Measurements from ENCODE around the gene RUFY1. TPM values are rescaled to one million over a fixed set of nuclear protein-coding genes. Genes with fewer than 3 reads are reported as not detected.
A peak's percentile ranks its signal among the peaks of the same experiment; 100 is the strongest.

The RUFY1 gene
- total and polyA plus RNA-seq, 9 of the 15 experiments (the other 6 are each of a cell fraction or from before 2014, with no cell fraction given), result 5.0 to 41.7 (median 29.6) TPM

DNA sequence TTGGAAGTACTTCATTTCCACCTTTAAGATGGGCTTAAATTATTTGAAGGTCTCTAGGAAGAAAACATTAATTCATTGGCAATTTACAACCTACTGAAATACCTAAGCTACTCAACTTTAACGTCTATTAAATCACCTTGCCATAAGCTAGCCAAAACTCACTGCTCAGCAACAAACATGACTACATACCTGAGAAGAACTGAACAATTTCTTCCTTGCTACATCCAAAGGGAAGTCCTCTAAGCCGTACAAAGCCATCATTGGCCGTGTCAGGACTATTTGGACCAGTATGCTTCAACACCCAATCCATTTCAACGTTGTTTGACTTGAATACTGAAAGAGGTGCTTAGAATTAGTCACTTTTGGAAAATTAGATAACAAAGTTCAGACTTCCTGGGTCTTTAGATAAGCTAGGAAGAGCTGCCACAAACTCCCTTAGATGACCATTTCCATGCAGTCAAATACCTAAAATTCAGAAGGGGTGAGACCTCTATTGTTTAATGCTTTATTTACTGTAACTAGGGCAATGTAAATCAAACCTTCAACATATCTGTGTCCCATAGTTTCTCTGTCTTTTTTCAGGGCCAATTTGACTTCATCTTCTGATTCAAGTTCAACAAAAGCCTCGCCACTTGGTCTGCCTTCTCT lies 70.5 kb downstream of the RUFY1 start (continued):
- TF ChIP-seq, protein P1, sequence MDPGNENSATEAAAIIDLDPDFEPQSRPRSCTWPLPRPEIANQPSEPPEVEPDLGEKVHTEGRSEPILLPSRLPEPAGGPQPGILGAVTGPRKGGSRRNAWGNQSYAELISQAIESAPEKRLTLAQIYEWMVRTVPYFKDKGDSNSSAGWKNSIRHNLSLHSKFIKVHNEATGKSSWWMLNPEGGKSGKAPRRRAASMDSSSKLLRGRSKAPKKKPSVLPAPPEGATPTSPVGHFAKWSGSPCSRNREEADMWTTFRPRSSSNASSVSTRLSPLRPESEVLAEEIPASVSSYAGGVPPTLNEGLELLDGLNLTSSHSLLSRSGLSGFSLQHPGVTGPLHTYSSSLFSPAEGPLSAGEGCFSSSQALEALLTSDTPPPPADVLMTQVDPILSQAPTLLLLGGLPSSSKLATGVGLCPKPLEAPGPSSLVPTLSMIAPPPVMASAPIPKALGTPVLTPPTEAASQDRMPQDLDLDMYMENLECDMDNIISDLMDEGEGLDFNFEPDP (CRISPR knock-in tag; IDR thresholded peaks at IDR 0.05), result no peak
- peak; percentile 68 for TF ChIP-seq TEAD4 (IDR thresholded peaks at IDR 0.05; ENCODE audit: low read length)
- no peak for TF ChIP-seq TEAD4 (CRISPR knock-in tag; IDR thresholded peaks at IDR 0.05; ENCODE audit: borderline replicate concordance)
- TF ChIP-seq BRF1 (IDR thresholded peaks at IDR 0.05; ENCODE audit: borderline replicate concordance, extremely low read depth, insufficient read length), result no peak
- no peak for TF ChIP-seq TCFL5 (CRISPR knock-in tag; conservative IDR thresholded peaks at IDR 0.05)
- no peak for TF ChIP-seq ZNF197 (CRISPR knock-in tag; IDR thresholded peaks at IDR 0.05; ENCODE audit: low read depth)
- no peak for TF ChIP-seq POLR2AphosphoS5 (IDR thresholded peaks at IDR 0.05; ENCODE audit: control insufficient read depth, insufficient read depth, low read depth, low read length)
- TF ChIP-seq, protein P2, sequence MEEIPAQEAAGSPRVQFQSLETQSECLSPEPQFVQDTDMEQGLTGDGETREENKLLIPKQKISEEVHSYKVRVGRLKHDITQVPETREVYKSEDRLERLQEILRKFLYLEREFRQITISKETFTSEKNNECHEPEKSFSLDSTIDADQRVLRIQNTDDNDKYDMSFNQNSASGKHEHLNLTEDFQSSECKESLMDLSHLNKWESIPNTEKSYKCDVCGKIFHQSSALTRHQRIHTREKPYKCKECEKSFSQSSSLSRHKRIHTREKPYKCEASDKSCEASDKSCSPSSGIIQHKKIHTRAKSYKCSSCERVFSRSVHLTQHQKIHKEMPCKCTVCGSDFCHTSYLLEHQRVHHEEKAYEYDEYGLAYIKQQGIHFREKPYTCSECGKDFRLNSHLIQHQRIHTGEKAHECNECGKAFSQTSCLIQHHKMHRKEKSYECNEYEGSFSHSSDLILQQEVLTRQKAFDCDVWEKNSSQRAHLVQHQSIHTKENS (CRISPR knock-in tag; IDR thresholded peaks at IDR 0.05), result no peak
- TF ChIP-seq ZNF239 (CRISPR knock-in tag; IDR thresholded peaks at IDR 0.05), result no peak
- no peak for TF ChIP-seq JUNB (CRISPR knock-in tag; conservative IDR thresholded peaks at IDR 0.05)
- no peak for TF ChIP-seq ZNF57 (CRISPR knock-in tag; IDR thresholded peaks at IDR 0.05)
- no peak for TF ChIP-seq BHLHE40 (IDR thresholded peaks at IDR 0.05; ENCODE audit: low read length)
- TF ChIP-seq, protein P3, sequence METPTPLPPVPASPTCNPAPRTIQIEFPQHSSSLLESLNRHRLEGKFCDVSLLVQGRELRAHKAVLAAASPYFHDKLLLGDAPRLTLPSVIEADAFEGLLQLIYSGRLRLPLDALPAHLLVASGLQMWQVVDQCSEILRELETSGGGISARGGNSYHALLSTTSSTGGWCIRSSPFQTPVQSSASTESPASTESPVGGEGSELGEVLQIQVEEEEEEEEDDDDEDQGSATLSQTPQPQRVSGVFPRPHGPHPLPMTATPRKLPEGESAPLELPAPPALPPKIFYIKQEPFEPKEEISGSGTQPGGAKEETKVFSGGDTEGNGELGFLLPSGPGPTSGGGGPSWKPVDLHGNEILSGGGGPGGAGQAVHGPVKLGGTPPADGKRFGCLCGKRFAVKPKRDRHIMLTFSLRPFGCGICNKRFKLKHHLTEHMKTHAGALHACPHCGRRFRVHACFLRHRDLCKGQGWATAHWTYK (CRISPR knock-in tag; IDR thresholded peaks at IDR 0.05), result no peak
- no peak for TF ChIP-seq MYC (IDR thresholded peaks at IDR 0.05; ENCODE audit: low read depth, low read length)
- TF ChIP-seq MYC (CRISPR knock-in tag; IDR thresholded peaks at IDR 0.05; ENCODE audit: borderline replicate concordance, low read depth), result no peak
- TF ChIP-seq, protein P4, sequence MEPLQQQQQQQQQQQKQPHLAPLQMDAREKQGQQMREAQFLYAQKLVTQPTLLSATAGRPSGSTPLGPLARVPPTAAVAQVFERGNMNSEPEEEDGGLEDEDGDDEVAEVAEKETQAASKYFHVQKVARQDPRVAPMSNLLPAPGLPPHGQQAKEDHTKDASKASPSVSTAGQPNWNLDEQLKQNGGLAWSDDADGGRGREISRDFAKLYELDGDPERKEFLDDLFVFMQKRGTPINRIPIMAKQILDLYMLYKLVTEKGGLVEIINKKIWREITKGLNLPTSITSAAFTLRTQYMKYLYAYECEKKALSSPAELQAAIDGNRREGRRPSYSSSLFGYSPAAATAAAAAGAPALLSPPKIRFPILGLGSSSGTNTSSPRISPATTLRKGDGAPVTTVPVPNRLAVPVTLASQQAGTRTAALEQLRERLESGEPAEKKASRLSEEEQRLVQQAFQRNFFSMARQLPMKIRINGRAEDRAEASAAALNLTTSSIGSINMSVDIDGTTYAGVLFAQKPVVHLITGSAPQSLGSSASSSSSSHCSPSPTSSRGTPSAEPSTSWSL (CRISPR knock-in tag; IDR thresholded peaks at IDR 0.05; ENCODE audit: borderline replicate concordance), result no peak
- TF ChIP-seq, protein P5, sequence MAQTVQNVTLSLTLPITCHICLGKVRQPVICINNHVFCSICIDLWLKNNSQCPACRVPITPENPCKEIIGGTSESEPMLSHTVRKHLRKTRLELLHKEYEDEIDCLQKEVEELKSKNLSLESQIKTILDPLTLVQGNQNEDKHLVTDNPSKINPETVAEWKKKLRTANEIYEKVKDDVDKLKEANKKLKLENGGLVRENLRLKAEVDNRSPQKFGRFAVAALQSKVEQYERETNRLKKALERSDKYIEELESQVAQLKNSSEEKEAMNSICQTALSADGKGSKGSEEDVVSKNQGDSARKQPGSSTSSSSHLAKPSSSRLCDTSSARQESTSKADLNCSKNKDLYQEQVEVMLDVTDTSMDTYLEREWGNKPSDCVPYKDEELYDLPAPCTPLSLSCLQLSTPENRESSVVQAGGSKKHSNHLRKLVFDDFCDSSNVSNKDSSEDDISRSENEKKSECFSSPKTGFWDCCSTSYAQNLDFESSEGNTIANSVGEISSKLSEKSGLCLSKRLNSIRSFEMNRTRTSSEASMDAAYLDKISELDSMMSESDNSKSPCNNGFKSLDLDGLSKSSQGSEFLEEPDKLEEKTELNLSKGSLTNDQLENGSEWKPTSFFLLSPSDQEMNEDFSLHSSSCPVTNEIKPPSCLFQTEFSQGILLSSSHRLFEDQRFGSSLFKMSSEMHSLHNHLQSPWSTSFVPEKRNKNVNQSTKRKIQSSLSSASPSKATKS (CRISPR knock-in tag; IDR thresholded peaks at IDR 0.05), result no peak
- TF ChIP-seq TARDBP (IDR thresholded peaks at IDR 0.05), result no peak
- no peak for TF ChIP-seq ZNF217 (CRISPR knock-in tag; IDR thresholded peaks at IDR 0.05)
- TF ChIP-seq, protein P6, sequence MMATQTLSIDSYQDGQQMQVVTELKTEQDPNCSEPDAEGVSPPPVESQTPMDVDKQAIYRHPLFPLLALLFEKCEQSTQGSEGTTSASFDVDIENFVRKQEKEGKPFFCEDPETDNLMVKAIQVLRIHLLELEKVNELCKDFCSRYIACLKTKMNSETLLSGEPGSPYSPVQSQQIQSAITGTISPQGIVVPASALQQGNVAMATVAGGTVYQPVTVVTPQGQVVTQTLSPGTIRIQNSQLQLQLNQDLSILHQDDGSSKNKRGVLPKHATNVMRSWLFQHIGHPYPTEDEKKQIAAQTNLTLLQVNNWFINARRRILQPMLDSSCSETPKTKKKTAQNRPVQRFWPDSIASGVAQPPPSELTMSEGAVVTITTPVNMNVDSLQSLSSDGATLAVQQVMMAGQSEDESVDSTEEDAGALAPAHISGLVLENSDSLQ (IDR thresholded peaks at IDR 0.05), result no peak
